Fibroblast of lung (primary cell): Measurements from ENCODE around the gene SMC5. TPM values are rescaled to one million over a fixed set of nuclear protein-coding genes. Genes with fewer than 3 reads are reported as not detected.

Experiments
- DNase-seq, 2 donors: peaks; one replicate each; pipeline versions ENCODE4 v3.0.0 to v3.0.0-alpha.2; 2010; ENCODE audit warnings: low read depth in 2 of 2
- H2AFZ ChIP-seq: 2 replicates; pipeline ENCODE4 v1.5.1; 2012; ENCODE audit warnings: low read length, control low read depth, inconsistent platforms
- H3K27ac ChIP-seq: 2 replicates; pipeline ENCODE4 v1.5.1; 2011; ENCODE audit warnings: low read length, control low read depth; ENCODE audit not compliant: insufficient read depth
- H3K27me3 ChIP-seq: 2 replicates; pipeline ENCODE4 v1.5.1; 2011; ENCODE audit warnings: mild to moderate bottlenecking, low read length; ENCODE audit not compliant: control insufficient read depth, insufficient read depth
- H3K36me3 ChIP-seq: 2 replicates; pipeline ENCODE4 v1.5.1; 2011; ENCODE audit warnings: low read length; ENCODE audit not compliant: control insufficient read depth, insufficient read depth
- H3K4me1 ChIP-seq: 2 replicates; pipeline ENCODE4 v1.5.1; 2011; ENCODE audit warnings: low read length; ENCODE audit not compliant: control insufficient read depth, insufficient read depth; ENCODE audit errors: extremely low read depth
- H3K4me2 ChIP-seq: 2 replicates; pipeline ENCODE4 v1.5.1; 2011; ENCODE audit warnings: low read length, control low read depth; ENCODE audit not compliant: insufficient read depth; ENCODE audit errors: extremely low read depth
- H3K4me3 ChIP-seq, 4 experiments: fragments of 200-600 bp in 1 of 4; sonication (generic) in 1 of 4; replicated peaks in 1 of 4; 2 replicates each; pipeline ENCODE4 v1.5.1; 2011 to 2016; ENCODE audit warnings: low read length in 4 of 4, low read depth in 3 of 4, mild to moderate bottlenecking in 3 of 4, control low read depth in 2 of 4, inconsistent platforms in 1 of 4, mixed read lengths in 1 of 4; ENCODE audit not compliant: insufficient read depth in 1 of 4; ENCODE audit errors: control extremely low read depth in 1 of 4
- H3K79me2 ChIP-seq: 2 replicates; pipeline ENCODE4 v1.5.1; 2012; ENCODE audit warnings: mild to moderate bottlenecking, low read length, inconsistent platforms; ENCODE audit not compliant: control insufficient read depth, insufficient read depth
- H3K9ac ChIP-seq: 2 replicates; pipeline ENCODE4 v1.5.1; 2011; ENCODE audit warnings: mild to moderate bottlenecking, low read length, control low read depth; ENCODE audit not compliant: insufficient read depth
- H3K9me3 ChIP-seq: 2 replicates; pipeline ENCODE4 v1.5.1; 2012; ENCODE audit warnings: low read depth, low read length; ENCODE audit not compliant: control insufficient read depth, insufficient read depth
- H4K20me1 ChIP-seq: 2 replicates; pipeline ENCODE4 v1.5.1; 2011; ENCODE audit warnings: low read length; ENCODE audit not compliant: control insufficient read depth, insufficient read depth; ENCODE audit errors: extremely low read depth
- CTCF ChIP-seq, 2 donors: IDR thresholded peaks in 1 of 2; conservative IDR thresholded peaks in 1 of 2; 1 replicate in 1 of 2; 2 replicates in 1 of 2; pipeline ENCODE4 v1.5.1; 2011 to 2012; ENCODE audit warnings: low read length in 2 of 2, control low read depth in 1 of 2, inconsistent platforms in 1 of 2, low read depth in 1 of 2, mild to moderate bottlenecking in 1 of 2
- EZH2 ChIP-seq: IDR thresholded peaks from 2 replicates; pipeline ENCODE4 v1.5.1; 2012; ENCODE audit warnings: low read length, control low read depth, mild to moderate bottlenecking; ENCODE audit errors: missing control alignments
- polyA plus RNA-seq, 2 donors: library from polyadenylated mRNA; depleted of rRNA in 1 of 2; stranded (reverse) in 1 of 2; unstranded in 1 of 2; fragments of >200 nt; gene quantifications; 2 replicates each; pipeline ENCODE4 v1.2.1, GENCODE V29; 2011 to 2012; ENCODE audit warnings: missing spikeins in 1 of 2
- total RNA-seq: library from RNA; depleted of rRNA; stranded (reverse); fragments of >200 nt; gene quantifications from 2 replicates; pipeline ENCODE4 v1.2.1, GENCODE V29; 2014

SMC5 gene
- total and polyA plus RNA-seq, 2 donors (not counting 1 experiment from before 2014, with no cell fraction given), result 21.6 to 29.2 TPM

DNA sequence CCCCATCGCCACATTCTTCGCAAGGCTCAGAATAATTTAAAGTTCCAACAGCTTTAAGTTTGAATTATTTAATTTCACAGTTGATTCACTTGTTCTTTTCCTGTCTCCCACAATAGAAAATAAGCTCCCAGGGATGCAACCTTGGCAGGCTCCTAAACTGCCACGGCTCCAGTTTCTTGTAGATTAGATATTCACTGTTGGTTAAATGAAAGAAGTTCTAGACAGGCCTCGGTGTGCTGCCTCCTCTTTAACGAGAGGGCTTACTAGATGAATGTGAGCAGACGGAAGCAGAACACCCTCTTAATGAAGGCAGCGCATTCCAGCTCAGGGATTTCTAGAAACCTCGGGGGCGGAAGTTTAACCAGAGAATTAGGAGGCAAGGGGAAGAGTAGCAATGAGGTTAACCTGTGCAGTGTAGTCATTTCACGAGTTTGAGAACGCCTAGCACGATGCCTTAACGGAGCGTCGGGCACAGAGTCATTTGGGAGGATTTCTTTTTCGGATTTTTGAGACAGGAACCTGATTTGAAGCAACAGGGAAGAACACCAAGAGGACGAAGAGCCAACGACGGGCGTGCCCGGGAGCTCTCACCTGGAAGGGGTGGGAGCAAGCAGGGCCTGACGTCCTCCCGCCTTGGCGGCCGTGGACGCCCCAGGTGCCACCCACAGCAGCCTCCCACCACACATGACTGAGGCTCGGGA is 637 bp upstream of the SMC5 start:
- peak; percentile 52 to 72 for DNase-seq
- TF ChIP-seq EZH2 (no peak), CTCF (conservative IDR thresholded peaks at IDR 0.05 in 1 of 2, IDR thresholded peaks at IDR 0.05 in 1 of 2; ENCODE audit: low read depth in 1 of 2, low read length in 2 of 2) (no peak)
- Histone ChIP-seq H2AFZ (peak overlapping the region; percentile 57), H3K4me2 (peak overlapping the region; percentile 98), H3K27me3 (no peaks in the 10 kb centered on the region), H3K79me2 (peaks cover 46% of the 10 kb centered on the region), H3K4me3 (peak overlapping the region; percentile 58 to 94 (median 62)), H3K4me1 (peaks cover 10% of the 10 kb centered on the region), H3K9ac (peak overlapping the region; percentile 98), H4K20me1 (no peaks in the 10 kb centered on the region), H3K27ac (peak overlapping the region; percentile 99), H3K9me3 (no peaks in the 10 kb centered on the region), H3K36me3 (peaks cover 4% of the 10 kb centered on the region)

DNA sequence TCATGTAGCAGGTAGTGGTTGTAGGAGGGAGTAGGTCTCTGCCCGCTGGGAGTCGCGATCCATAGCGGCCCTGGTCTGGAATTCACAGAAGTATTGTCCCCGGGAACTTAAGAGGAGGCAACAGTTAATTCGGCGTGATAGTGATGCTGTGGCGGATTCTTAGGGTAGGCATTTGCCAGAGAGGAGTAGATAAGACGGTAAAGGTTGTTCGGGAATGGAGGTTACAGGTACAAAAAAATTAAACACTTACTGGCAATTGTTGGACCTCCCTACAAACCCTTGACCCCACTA is 679 bp downstream of the SMC5 start:
- Histone ChIP-seq H3K4me3 (peak overlapping the region; percentile 78 to 94 (median 91)), H3K79me2 (peaks cover 59% of the 10 kb centered on the region), H3K9me3 (no peaks in the 10 kb centered on the region), H3K27ac (peak overlapping the region; percentile 99), H3K4me2 (peak overlapping the region; percentile 53), H3K9ac (peak overlapping the region; percentile 98), H3K27me3 (no peaks in the 10 kb centered on the region), H2AFZ (no peak overlapping the region), H4K20me1 (no peaks in the 10 kb centered on the region), H3K4me1 (peaks cover 12% of the 10 kb centered on the region), H3K36me3 (peaks cover 4% of the 10 kb centered on the region)
- TF ChIP-seq EZH2 (no peak), CTCF (conservative IDR thresholded peaks at IDR 0.05 in 1 of 2, IDR thresholded peaks at IDR 0.05 in 1 of 2; ENCODE audit: low read depth in 1 of 2, low read length in 2 of 2) (no peak)
- no peak for DNase-seq

DNA sequence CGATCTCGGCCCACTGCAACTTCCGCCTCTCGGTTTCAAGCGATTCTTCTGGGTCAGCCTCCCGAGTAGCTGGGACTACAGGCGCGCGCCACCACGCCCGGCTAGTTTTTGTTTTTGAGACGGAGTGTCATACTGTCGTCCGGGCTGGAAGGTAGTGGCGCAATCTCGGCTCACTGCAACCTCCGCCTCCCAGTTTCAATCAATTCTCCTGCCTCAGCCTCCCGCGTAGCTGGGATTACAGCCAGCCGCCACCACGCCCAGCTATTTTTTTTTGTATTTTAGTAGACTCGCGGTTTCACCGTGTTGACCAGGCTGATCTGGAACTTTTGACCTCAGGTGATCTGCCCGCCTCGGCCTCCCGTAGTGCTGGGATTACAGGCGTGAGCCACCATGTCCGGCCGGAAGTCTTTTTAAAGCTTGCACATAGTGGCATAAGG is 1.2 kb downstream of the SMC5 start:
- Histone ChIP-seq H3K9me3 (no peaks in the 10 kb centered on the region), H3K36me3 (peaks cover 8% of the 10 kb centered on the region), H3K4me3 (peak overlapping the region; percentile 78 to 94 (median 91)), H2AFZ (no peak overlapping the region), H3K27ac (peak overlapping the region; percentile 99), H4K20me1 (no peaks in the 10 kb centered on the region), H3K27me3 (no peaks in the 10 kb centered on the region), H3K9ac (no peak overlapping the region), H3K4me1 (peaks cover 12% of the 10 kb centered on the region), H3K4me2 (peak overlapping the region; percentile 53), H3K79me2 (peaks cover 64% of the 10 kb centered on the region)
- DNase-seq, result no peak
- TF ChIP-seq EZH2 (no peak), CTCF (conservative IDR thresholded peaks at IDR 0.05 in 1 of 2, IDR thresholded peaks at IDR 0.05 in 1 of 2; ENCODE audit: low read depth in 1 of 2, low read length in 2 of 2) (no peak)
